Mucosa of descending colon (tissue), 3 donors: ENCODE results near the gene CYP2C8. TPM values are rescaled to one million over a fixed set of nuclear protein-coding genes. Genes with fewer than 3 reads are reported as not detected.
A peak's percentile ranks its signal among the peaks of the same experiment; 100 is the strongest.

ENCODE experiments used
- ATAC-seq: fragments of 200-7000 bp; cut with Tn5 transposase; one replicate; pipeline ENCODE4 v1.9.1; 2020; ENCODE audit warnings: mild to moderate bottlenecking, moderate library complexity
- DNase-seq, 3 donors: peaks; one replicate each; pipeline ENCODE4 v3.0.0-alpha.2; 2020
- H3K36me3 ChIP-seq: fragments of 200-600 bp; one replicate; pipeline ENCODE4 v1.8.0; 2021; ENCODE audit warnings: low read depth, mild to moderate bottlenecking
- H3K4me1 ChIP-seq: fragments of 200-600 bp; one replicate; pipeline ENCODE4 v1.8.0; 2021; ENCODE audit warnings: low read depth, mild to moderate bottlenecking
- H3K4me3 ChIP-seq: fragments of 200-600 bp; one replicate; pipeline ENCODE4 v1.8.0; 2021; ENCODE audit warnings: mild to moderate bottlenecking
- H3K9me3 ChIP-seq: fragments of 200-600 bp; one replicate; pipeline ENCODE4 v1.8.0; 2021; ENCODE audit warnings: mild to moderate bottlenecking
- CTCF ChIP-seq: fragments of 200-600 bp; IDR thresholded peaks from one replicate; pipeline ENCODE4 v1.8.0; 2022; ENCODE audit warnings: antibody characterized with exemption, mild to moderate bottlenecking
- intact Hi-C, 2 donors: fragments of 100-400 bp; cut with DNase I in 1 of 2; cut with micrococcal nuclease in 1 of 2; formaldehyde crosslinking; loops; one replicate each; pipeline versions ENCODE4 v1.11.0 to v1.11.1; 2022; cut with DNase I, micrococcal nuclease
- total RNA-seq, 3 donors: library from RNA; stranded (reverse); fragmentation: NEBNext Ultra II Directional in 2 of 3; extraction: Animal tissue kit (Norgen Biotek cat#: 25700) in 2 of 3; gene quantifications; one replicate each; pipeline versions ENCODE4 v1.2.1 to v1.2.4, GENCODE V29; 2021 to 2023
- donor health status: DM: no; HTN: no; CAD: no; lungs with moderate emphysema.
- donor health status: DM: no; HTN: no; CAD: no.
- donor health status: DM: no; HTN: yes; CAD: no.

CYP2C8 gene
- total RNA-seq, 3 donors from 2014 or later: 0.25 to 4.1 (median 1.0) TPM

DNA sequence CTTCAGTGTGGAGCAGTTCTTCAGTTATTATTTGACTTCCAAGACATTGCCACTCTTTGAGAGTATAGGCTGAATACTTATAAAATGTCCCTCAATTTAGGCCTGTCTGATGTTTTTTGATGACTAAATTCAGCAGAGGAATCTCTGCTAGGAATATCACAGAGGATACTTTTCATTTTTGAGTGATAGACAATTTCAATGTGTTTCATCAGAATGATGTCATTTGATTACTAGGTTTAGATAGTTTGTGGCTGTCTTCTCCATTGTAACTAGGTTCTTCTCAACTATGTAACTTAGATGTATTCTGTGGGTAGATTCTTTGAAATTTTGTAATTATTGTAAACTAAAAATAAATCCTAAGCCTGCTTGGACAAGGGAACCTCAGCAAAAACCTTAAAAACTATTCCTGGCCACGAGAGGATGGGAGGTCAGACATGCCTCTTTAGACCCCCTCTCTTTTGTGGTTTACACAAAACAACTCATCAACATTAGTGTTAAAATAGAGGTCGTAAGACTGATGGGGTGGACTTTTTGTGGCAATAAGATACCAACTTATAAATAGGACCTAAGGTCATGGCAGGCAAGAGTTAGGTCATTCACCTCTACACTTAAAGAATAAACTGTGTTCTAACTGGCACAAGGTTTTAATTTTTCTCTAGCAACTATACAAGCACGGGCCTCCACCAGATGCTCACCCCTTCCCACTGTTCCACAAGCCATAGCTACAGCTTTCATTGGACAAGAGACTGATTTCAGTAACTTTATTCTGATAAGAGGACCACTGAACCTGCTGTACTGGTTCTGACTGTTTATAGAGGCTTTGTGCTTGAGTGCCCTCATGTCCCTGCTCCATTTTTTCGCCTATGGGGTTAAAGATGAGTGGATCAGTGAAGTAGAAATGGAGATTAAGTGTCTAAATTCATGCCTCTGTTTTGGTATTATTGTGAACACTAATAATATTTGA, 33.7 kb downstream of the CYP2C8 start:
- ATAC-seq: no peak

DNA sequence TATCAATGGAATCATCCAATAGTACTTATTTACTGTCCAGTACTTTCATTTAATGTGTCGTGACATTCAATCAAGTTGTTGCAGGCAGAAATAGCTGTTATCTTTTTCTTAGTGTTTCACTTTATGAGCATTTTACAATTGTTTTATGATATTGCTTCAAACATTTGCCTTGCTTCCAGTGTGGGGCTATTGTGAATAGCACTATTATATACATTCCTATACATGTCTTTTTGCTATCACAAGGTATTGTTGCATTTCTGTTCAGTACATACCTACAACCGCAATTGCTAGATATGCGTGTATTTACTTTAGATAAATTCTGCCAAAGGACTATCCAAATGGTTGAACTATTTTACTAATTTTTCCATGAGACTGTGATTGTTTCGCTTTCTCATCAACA, 34.9 kb downstream of the CYP2C8 start:
- DNase-seq (no peak), ATAC-seq (peak; percentile 61)
- no peaks in the 10 kb centered on the region for H3K9me3 ChIP-seq
- H3K36me3 ChIP-seq: no peaks in the 10 kb centered on the region
- no peaks in the 10 kb centered on the region for H3K4me1 ChIP-seq
- no peak for TF ChIP-seq CTCF
- H3K4me3 ChIP-seq: no peak overlapping the region
- intact Hi-C loops: no loop called here

More for the DNA sequence above, 33.7 kb downstream of the CYP2C8 start:
- no peak overlapping the region for H3K4me3 ChIP-seq
- no peak for TF ChIP-seq CTCF
- intact Hi-C loops: no loop called here
- no peaks in the 10 kb centered on the region for H3K4me1 ChIP-seq
- H3K36me3 ChIP-seq: no peaks in the 10 kb centered on the region
- DNase-seq: no peak
- no peaks in the 10 kb centered on the region for H3K9me3 ChIP-seq

GRCh38 chr10:95031656-95032055, 37.6 kb downstream of the CYP2C8 start:
- intact Hi-C loops: no loop called here
- Histone ChIP-seq H3K36me3 (no peaks in the 10 kb centered on the region), H3K4me1 (no peaks in the 10 kb centered on the region), H3K9me3 (no peaks in the 10 kb centered on the region), H3K4me3 (no peak overlapping the region)
- no peak for ATAC-seq
- DNase-seq: no peak
- no peak for TF ChIP-seq CTCF

DNA sequence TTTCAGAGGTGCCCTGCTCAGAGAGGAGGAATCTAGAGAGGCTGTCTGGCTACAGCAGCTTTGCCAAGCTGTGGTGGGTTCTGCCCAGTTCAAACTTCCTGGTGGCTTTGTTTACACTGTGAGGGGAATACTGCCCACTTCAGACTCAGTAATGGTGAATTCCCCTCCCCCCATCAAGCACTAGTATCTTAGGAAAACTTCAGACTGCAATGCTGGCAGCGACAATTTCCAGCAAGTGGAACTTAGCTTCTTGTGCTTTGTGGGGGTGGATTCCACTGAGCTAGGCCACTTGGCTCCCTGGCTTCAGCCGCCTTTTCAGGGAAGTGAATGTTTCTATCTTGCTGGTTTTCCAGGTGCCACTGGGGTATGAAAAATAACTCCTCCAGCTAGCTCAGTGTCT, 42.8 kb downstream of the CYP2C8 start:
- no peak for ATAC-seq
- no peaks in the 10 kb centered on the region for H3K4me1 ChIP-seq
- TF ChIP-seq CTCF: no peak

DNA sequence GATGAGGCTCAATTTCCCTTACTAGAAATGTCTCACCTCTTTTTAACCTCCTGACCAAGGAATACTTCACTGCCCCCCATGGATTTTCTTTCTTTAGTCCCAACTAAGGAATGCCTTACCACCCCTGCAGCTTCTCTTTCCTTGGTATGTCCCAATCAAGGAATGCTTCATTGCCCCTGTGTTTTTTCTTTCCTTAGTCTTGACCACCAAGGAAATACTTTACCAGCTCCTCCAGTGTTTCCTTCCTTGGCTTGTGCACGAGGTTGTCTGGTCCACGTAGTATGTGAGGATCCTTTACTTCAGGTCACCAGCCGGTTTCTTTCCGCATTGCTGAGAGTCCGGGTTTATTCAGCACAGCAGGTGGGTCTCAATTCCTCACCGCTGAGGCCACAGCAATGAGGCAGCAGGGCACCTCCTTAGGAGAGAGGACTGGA, 71.5 kb downstream of the CYP2C8 start:
- H3K9me3 ChIP-seq: no peaks in the 10 kb centered on the region
- DNase-seq (no peak), ATAC-seq (no peak)
- no peaks in the 10 kb centered on the region for H3K36me3 ChIP-seq
- TF ChIP-seq CTCF: no peak
- intact Hi-C loops: no loop called here
- no peaks in the 10 kb centered on the region for H3K4me1 ChIP-seq
- H3K4me3 ChIP-seq: no peak overlapping the region

More for the DNA sequence above, 42.8 kb downstream of the CYP2C8 start:
- intact Hi-C loops: no loop called here
- Histone ChIP-seq H3K4me3 (no peak overlapping the region), H3K9me3 (no peaks in the 10 kb centered on the region), H3K36me3 (no peaks in the 10 kb centered on the region)
- DNase-seq: no peak
